Ovary (tissue), 9 donors: ENCODE measurements around the gene HEMGN. TPM values are rescaled to one million over a fixed set of nuclear protein-coding genes. Genes with fewer than 3 reads are reported as not detected.
"Not testable (repeated sequence)": the region's sequence is repeated elsewhere in the genome, so short reads cannot be mapped to it uniquely, and the experiment has no call there.

Experiments used
- DNase-seq, 5 donors: peaks; one replicate each; pipeline ENCODE4 v3.0.0-alpha.2; 2019 to 2020
- H3K27ac ChIP-seq, 2 donors: fragments of 200-600 bp; one replicate each; pipeline versions ENCODE4 v1.5.1 to v1.8.0; 2019 to 2022
- H3K27me3 ChIP-seq: fragments of 200-600 bp; one replicate; pipeline ENCODE4 v1.8.0; 2022
- H3K36me3 ChIP-seq: fragments of 200-600 bp; sonication (generic); one replicate; pipeline ENCODE4 v1.5.1; 2019
- H3K4me1 ChIP-seq: one replicate; pipeline ENCODE4 v1.8.1; 2013; ENCODE audit warnings: mild to moderate bottlenecking, moderate library complexity; ENCODE audit not compliant: insufficient read depth
- H3K4me3 ChIP-seq: fragments of 200-600 bp; sonication (generic); one replicate; pipeline ENCODE4 v1.5.1; 2017
- H3K9me3 ChIP-seq, 2 donors: fragments of 200-600 bp in 1 of 2; sonication (generic) in 1 of 2; one replicate each; pipeline versions ENCODE4 v1.5.1 to v1.8.1; 2013 to 2019; ENCODE audit warnings: mild to moderate bottlenecking in 1 of 2, moderate library complexity in 1 of 2
- CTCF ChIP-seq, 3 donors: fragments of 450-650 bp in 2 of 3; fragments of 200-600 bp in 1 of 3; IDR thresholded peaks; one replicate each; pipeline versions ENCODE4 v1.5.1 to v1.8.0; 2016 to 2022; ENCODE audit warnings: antibody characterized with exemption in 3 of 3, mild to moderate bottlenecking in 1 of 3
- EP300 ChIP-seq: sonication (generic); formaldehyde crosslinking; IDR thresholded peaks from one replicate; pipeline ENCODE4 v1.6.1; 2017; ENCODE audit warnings: antibody characterized with exemption
- POLR2A ChIP-seq: fragments of 450-650 bp; IDR thresholded peaks from one replicate; pipeline ENCODE4 v1.6.1; 2017; ENCODE audit warnings: antibody characterized with exemption, mild to moderate bottlenecking, moderate library complexity
- WGBS, 3 donors: extraction: QIAGEN DNeasy Blood & Tissue Kit in 1 of 3; methylation state at CpG; one replicate each; pipeline versions ENCODE4 v1.1.5 to v1.1.7; 2013 to 2017; 5-methylcytosine and 5-hydroxymethylcytosine counted together
- intact Hi-C, 4 donors: fragments of 100-400 bp; cut with DNase I; formaldehyde crosslinking; loops; one replicate each; pipeline versions ENCODE4 v1.11.0 to v1.15.1; 2022 to 2023
- polyA plus RNA-seq, 2 donors: library from polyadenylated mRNA; stranded (reverse); fragments of 200-250 nt in 1 of 2; fragments of 350-450 nt in 1 of 2; fragmentation: Illumina TruSeq in 1 of 2; extraction: RNeasy Lipid Tissue Mini Kit (QIAGEN cat#74804) in 1 of 2; gene quantifications; one replicate each; pipeline ENCODE4 v1.2.3, GENCODE V29; 2013 to 2014
- total RNA-seq, 7 donors: library from RNA; depleted of rRNA in 2 of 7; stranded (reverse); fragments of >200 nt in 2 of 7; fragmentation: NEBNext Ultra II Directional in 3 of 7; extraction: Animal tissue kit (Norgen Biotek cat#: 25700) in 3 of 7; gene quantifications; one replicate each; pipeline versions ENCODE4 v1.1.0 to v1.2.4, GENCODE V29; 2016 to 2023
- donor health status: DM: no; HTN: no; CAD: no; lungs with moderate emphysema.
- donor health status: DM: no; HTN: no; CAD: no.
- donor health status: Bipolar disorder and iron deficiency.
- donor health status: DM: yes; HTN: yes; CAD: no.
- donor health status: DM: no; HTN: no; CAD: no.
- donor health status: DM: yes; HTN: yes; CAD: no.

HEMGN gene
- total and polyA plus RNA-seq, 9 donors, result 0.10 to 0.53 TPM; not detected in 7

GRCh38 chr9:97961361-97961760 is 23.4 kb upstream of the HEMGN start:
- DNase-seq, result no peak
- H3K36me3 ChIP-seq, result no peaks in the 10 kb centered on the region
- 87 to 92% (median 88%) methylated on average over 2 of the region's 2 CpGs for WGBS, 3 donors

GRCh38 chr9:97960678-97961328 is 22.8 kb upstream of the HEMGN start:
- H3K27ac ChIP-seq, H3K27me3 ChIP-seq, H3K9me3 ChIP-seq, H3K36me3 ChIP-seq, H3K4me3 ChIP-seq, H3K4me1 ChIP-seq, intact Hi-C loops, DNase-seq: not testable (repeated sequence)
- WGBS, 3 donors, result 79 to 81% (median 79%) methylated on average over 9 of the region's 9 CpGs

More at GRCh38 chr9:97961361-97961760, 23.4 kb upstream of the HEMGN start:
- no peak for TF ChIP-seq POLR2A
- TF ChIP-seq EP300, result no peak
- TF ChIP-seq CTCF (IDR thresholded peaks at IDR 0.05), result no peak
- Histone ChIP-seq H3K27ac (no peak overlapping the region), H3K9me3 (no peaks in the 10 kb centered on the region), H3K4me1 (no peaks in the 10 kb centered on the region), H3K4me3 (no peak overlapping the region), H3K27me3 (no peaks in the 10 kb centered on the region)
- intact Hi-C loops, result no loop called here

GRCh38 chr9:97959585-97959984 is 21.6 kb upstream of the HEMGN start:
- no peaks in the 10 kb centered on the region for H3K4me1 ChIP-seq
- no peak overlapping the region for H3K27ac ChIP-seq
- H3K9me3 ChIP-seq, result no peaks in the 10 kb centered on the region
- DNase-seq, result no peak
- TF ChIP-seq EP300 (no peak), POLR2A (no peak), CTCF (IDR thresholded peaks at IDR 0.05) (no peak)
- no peaks in the 10 kb centered on the region for H3K27me3 ChIP-seq
- no peaks in the 10 kb centered on the region for H3K36me3 ChIP-seq
- intact Hi-C loops, result no loop called here
- no peak overlapping the region for H3K4me3 ChIP-seq

GRCh38 chr9:97958812-97959511 is 21.0 kb upstream of the HEMGN start:
- Histone ChIP-seq H3K27ac (no peak overlapping the region), H3K4me3 (no peak overlapping the region), H3K27me3 (no peaks in the 10 kb centered on the region), H3K36me3 (no peaks in the 10 kb centered on the region), H3K9me3 (no peaks in the 10 kb centered on the region), H3K4me1 (no peaks in the 10 kb centered on the region)
- DNase-seq, result no peak
- no peak for TF ChIP-seq POLR2A
- no peak for TF ChIP-seq CTCF (IDR thresholded peaks at IDR 0.05)
- TF ChIP-seq EP300, result no peak
- WGBS, 3 donors, result 57 to 66% (median 65%) methylated on average over 5 of the region's 5 CpGs
- intact Hi-C loops, result no loop called here

- Histone ChIP-seq H3K27ac (no peak overlapping the region), H3K36me3 (no peaks in the 10 kb centered on the region), H3K4me3 (no peak overlapping the region), H3K27me3 (no peaks in the 10 kb centered on the region), H3K4me1 (no peaks in the 10 kb centered on the region), H3K9me3 (no peaks in the 10 kb centered on the region)
- DNase-seq, result no peak
- intact Hi-C loops, result no loop called here
- TF ChIP-seq CTCF (IDR thresholded peaks at IDR 0.05), result no peak
- no peak for TF ChIP-seq POLR2A
- TF ChIP-seq EP300, result no peak
Observed at GRCh38 chr9:97956331-97956730, 18.4 kb upstream of the HEMGN start.
